GM21528 (cell line): Measurements from ENCODE around the gene RNF212.

Source experiments
- ATAC-seq: cut with Tn5 transposase; IDR thresholded peaks from one replicate; pipeline ENCODE4 v1.9.1; 2021; ENCODE audit warnings: mild to moderate bottlenecking, moderate library complexity; ENCODE audit not compliant: unreplicated experiment, low FRiP score

The RNF212 gene

DNA sequence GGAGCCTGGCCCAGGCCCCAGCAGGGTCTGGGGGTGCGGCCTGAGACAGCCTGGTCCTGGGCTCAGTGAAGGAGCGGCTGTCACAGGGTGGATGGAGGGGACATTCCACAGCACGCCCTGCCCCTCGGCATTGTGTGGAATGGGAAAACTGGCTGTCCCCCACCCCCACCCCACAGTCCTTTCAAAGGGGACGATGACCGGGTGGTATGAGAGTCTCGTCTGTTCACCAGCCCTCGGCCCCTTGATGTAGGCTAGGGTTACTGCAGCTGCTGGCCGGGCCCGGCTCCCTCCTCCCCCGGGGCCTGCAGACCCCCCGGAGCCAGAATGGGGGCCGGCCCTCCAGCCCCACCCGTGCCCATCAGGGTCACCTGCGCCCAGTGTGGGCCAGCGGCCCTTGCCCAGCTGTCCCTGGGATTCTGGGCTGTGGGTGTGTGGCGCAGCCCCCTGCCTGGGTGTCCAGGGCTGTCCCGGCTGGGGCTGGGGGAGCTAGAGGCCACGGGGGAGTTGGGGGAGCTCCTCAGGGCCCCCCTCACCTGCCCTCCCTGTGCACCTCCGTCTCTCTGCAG lies 90.2 kb downstream of the RNF212 start:
- no peak for ATAC-seq

DNA sequence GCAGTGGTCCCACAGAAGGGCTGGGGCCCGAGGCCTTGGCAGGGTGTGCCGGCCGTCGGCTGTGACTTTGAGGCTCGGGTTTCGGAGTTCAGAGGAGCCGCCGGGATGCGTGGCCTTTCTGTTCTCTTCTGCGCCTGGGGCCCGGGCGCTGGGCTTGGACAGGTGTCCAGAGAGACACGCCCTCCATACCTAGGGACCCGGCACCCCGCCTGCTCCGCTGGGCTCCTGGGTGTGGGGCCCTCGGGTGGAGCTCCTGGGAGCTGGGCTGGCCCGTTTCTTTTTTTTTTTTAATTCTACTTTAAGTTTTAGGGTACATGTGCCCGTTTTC lies 90.7 kb downstream of the RNF212 start:
- no peak for ATAC-seq

DNA sequence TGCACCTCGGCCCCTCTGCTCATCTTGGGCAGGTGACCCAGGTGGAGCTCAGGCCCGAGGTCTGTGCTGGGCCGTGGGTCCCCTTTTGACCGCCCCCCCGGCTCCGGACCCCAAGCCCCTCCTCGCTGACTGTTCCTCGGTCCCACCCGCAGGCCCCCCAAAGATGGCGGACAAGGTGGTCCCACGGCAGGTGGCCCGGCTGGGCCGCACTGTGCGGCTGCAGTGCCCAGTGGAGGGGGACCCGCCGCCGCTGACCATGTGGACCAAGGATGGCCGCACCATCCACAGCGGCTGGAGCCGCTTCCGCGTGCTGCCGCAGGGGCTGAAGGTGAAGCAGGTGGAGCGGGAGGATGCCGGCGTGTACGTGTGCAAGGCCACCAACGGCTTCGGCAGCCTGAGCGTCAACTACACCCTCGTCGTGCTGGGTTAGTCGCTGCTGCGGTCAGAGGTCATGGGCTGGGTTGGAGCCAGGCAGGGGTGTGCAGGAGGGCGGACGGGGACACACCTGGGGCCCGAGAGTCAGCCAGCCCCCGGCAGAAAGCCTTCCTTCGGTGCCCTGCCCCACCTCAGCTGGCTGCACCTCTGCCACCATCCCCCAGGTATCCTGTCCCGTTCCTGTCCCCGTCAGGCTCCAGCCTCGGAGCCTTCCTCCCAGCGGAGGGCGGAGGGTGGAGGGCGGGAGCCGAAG lies 91.2 kb downstream of the RNF212 start:
- ATAC-seq: no peak
